ENCODE measurements around the gene DMAC2L.
A peak's percentile ranks its signal among the peaks of the same experiment; 100 is the strongest.

DMAC2L gene

DNA sequence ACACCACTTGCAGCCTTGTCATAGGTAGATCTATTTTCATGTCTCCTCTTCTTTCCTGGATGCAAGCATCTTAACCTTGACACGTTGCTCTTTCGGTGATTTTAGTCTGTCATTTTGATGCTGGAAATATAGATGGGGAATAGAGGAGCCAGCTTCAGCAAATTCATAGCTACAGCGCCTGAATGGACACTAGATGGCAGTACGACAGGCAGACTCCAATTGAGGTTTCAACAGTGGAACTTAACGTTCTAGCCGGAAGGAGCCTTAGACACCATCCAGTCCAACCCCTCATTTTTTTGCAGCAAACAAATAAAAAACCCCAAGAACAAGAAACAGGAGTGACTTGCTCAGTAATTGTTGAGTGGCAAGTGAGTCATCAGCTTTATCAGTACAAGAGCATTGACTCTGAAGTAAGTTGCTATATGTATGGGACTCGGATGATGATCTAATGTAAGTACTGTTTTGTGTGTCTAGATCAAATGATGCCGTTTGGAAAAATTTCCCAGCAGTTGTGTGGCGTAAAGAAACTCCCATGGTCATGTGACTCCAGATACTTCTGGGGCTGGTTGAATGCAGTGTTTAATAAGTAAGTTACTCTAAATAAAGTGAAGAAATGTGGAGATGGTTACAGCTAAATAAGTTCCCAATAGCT is 9.0 kb downstream of the DMAC2L start:
- peak in 47 of 56 donors; percentile 5 to 82 (median 50) for DNase-seq

DNA sequence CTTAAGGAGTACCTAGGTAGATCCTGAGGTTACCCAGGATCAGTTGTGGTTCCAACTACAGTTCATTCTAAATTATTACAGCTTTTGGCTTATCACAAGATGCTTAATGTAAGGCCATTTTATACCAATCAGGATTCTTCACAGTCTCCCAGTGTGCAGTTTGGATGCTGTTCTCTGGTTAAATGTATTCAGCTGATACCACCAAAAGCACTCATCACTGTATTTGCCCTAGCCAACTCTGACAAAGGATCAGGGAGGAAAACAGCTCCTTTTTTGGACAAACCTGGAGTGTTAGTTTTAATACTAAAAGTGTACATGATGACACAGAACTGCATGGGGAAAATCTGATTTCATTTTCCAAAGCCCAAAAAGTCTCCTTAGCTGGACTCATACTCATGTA is 19.5 kb downstream of the DMAC2L start:
- no peak for DNase-seq

DNA sequence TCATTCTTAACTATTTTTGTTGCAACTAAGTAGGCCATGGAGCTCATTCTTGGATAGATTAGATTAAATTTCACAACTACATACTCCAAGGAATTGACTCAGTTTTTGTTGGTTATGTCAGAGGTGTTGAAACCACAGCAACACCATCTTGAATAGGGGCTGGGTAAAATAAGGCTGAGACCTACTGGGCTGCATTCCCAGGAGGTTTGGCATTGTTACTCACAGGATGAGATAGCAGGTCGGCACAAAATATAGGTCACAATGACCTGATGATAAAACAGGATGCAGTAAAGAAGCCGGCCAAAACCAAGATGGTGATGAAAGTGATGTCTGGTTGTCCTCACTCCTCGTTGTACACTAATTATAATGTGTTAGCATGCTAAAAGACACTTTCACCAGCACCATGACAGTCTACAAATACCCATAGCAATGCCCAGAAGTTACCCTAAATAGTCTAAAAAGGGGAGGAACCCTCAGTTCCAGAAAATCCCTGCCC is 20.9 kb downstream of the DMAC2L start:
- DNase-seq, result no peak

DNA sequence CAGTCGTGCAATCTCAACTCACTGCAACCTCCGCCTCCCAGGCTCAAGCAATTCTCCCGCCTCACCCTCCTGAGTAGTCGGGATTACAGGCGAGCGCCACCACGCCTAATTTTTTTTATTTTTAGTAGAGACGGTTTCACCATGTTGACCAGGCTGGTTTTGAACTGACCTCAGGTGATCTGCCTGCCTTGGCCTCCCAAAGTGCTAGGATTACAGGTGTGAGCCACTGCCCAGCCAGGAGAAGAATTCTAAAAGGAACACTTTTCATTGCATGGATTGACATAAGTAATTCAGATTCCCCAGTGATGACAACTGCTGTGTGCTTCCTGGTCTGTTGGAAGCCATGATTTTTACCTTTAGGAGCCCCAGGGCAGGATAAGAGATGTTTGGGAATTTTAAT is 22.1 kb downstream of the DMAC2L start:
- no peak for DNase-seq

DNA sequence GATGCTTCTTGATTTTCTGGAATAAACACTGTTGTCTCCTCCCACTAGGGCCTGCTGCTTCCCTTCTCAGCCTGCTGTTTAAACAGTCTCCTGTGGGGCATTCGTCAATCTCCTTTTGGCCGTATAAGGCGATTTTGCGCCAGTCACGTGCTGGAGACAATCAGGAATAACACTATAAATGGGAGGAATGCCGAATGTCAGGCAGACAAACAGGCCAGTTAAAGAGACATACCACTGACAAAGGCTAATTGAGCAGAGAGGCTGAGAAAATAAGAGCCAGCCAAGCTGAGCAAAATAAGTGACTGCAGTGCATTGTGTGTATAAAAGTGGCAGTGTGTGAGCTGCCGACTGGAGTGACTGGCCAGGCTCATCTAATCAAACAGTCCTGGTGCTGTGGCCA is 23.3 kb downstream of the DMAC2L start:
- DNase-seq, result peak in 51 of 56 donors; percentile 11 to 90 (median 65)

GRCh38 chr14:50335989-50336824 is 24.1 kb downstream of the DMAC2L start:
- DNase-seq, result peak in 42 of 56 donors; percentile 3 to 69 (median 39)

DNA sequence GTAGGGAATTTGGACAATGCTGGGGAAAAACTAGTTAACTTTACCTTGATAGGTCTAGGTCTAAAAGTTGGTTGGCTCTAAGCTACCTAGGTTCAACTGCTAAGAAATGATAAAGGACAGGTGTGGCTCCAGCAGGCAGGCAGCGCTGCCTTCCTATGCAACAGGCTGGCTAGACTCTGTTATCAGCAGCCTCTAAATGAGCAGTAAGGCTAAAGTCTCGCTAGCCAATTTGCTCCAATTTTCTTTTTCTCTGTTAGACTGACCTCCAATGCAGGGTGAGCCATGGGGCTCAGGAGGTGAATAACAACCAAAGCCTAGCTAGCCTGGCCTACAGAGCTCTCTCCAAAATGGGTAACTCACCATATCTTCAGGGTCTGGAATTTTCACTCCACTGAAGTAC is 26.5 kb downstream of the DMAC2L start:
- DNase-seq, result no peak

DNA sequence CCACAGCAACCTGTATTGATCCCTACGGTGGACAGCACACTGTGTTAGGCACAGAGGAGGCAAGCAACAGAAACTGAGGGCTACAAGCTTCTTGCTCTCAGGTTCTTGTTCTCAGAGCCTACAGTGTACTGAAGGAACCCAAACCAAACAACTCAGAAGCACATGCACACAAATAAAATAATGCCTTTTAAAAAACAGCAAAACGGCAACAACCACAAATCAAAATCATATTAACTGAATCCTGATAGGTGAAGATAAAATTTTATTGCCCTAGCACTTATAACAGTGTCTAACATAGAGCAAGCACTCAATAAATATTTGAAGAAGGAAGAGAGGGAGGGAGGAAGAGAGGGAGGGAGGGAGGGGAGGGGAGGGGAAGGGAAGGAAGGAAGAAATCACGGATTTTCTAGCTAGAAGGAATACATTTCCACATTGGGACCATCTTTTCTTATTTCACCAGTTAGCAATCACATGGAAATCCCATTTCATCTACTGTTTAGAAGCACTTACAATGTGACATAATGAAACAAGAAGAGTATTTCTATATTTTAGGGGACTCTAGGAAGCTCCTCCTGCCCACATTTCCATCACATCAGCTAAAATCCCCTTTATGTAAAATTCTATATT is 27.2 kb downstream of the DMAC2L start:
- DNase-seq, result no peak

DNA sequence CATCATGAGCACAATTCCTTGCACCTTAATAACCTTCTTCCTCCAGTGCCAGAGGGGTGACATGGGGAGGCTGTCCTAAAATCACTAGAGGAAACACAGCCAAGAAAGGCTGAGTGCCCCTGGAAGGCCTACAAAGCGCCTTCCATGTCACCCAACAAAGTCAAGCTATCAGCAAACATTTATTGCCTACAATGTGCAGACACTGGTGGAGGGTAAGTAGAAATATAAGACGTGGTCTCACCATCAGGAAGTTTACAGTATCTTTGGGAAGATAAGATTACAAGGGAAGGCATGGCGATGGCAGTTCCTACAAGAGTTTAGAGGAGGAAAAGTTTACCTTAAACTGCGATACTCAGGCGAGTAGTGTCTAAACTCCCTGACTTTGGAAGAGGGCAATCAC is 27.9 kb downstream of the DMAC2L start:
- DNase-seq, result no peak

DNA sequence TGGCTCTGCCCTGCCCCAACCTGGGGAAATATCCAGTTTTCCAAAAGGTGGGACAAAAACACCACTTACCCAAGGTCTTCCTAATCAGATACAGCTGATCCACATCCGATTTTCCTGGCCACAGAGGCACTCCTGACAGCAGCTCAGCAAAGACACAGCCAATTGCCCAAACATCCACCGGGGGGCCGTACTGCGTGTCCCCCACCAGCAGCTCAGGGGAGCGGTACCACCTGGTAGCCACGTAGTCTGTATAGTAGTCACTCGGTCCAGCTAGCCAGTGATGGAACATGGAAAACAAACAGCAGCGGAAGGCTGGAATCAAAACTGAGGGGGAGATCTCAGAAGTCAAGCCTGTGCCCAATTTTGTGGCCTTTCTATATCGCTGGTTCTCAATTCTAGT is 28.8 kb downstream of the DMAC2L start:
- DNase-seq, result no peak

DNA sequence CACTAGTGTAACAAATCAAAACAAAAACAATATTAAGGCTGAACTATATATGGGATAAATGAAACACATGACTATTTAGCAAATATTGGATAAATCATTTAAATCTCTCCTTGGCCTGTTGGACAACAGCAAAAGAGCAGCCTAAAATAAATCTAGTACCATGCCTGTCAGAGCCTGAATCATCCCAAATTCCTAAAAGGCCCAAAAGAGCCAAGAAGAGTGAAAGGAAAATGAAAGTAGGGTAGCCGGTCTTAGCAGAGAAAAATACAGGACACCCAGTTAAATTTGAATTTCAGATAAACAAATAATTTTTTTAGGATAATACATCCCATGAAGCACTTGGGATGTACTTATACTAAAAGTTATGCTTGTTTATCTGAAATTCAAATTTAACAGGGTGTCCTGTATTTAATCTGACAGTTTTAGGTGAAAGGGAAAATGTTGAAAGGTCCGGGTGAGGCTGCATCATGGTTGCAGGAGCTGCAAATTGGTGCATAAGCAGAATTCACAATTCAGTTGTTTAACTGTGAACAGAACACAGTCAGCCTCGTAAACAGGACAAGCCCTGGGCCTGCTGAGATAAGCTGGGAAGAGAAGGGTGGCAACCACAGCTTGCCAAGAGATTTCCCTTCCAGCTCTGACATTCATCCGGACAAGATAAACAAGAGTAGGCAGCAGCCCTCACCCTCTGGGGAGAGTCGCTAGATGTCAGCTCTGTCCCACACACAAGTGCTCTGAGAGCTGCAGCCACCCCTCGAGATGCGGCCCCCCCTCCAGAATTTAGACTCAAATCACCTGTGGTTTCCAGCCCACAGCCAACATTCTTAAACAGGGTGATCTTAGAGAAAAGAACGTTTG is 30.3 kb downstream of the DMAC2L start:
- DNase-seq, result peak in 50 of 56 donors; percentile 21 to 85 (median 62)

- no peak for DNase-seq
Measured at GRCh38 chr14:50343434-50343833, 31.3 kb downstream of the DMAC2L start.

DNA sequence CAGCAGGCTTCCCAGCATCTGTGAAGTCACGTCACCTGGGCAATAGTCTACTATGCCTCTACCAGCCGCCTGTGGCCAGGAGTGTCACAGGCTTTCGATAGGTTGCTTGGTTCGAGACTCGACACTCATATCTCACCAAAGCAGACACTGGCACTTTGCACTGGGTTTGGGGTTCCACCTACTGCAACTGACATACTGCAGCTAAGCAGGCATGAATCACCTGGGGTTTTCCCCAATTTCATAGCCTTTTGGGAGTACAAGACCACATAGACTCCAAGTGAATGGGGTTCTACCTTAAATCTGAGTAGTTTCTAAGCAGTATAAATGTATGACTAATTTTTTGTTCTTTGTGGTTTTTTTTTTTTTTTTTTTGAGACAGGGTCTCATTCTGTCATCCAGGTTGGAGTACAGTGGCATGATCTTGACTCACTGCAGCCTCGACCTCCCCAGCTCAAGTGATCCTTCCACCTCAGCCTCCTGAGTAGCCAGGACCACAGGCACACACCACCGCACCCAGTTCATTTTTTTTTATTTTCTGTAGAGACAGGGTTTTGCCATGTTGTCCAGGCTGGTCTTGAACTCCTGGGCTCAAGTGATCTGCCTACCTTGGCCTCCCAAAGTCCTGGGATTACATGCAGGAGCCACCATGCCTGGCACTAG is 32.1 kb downstream of the DMAC2L start:
- no peak for DNase-seq

DNA sequence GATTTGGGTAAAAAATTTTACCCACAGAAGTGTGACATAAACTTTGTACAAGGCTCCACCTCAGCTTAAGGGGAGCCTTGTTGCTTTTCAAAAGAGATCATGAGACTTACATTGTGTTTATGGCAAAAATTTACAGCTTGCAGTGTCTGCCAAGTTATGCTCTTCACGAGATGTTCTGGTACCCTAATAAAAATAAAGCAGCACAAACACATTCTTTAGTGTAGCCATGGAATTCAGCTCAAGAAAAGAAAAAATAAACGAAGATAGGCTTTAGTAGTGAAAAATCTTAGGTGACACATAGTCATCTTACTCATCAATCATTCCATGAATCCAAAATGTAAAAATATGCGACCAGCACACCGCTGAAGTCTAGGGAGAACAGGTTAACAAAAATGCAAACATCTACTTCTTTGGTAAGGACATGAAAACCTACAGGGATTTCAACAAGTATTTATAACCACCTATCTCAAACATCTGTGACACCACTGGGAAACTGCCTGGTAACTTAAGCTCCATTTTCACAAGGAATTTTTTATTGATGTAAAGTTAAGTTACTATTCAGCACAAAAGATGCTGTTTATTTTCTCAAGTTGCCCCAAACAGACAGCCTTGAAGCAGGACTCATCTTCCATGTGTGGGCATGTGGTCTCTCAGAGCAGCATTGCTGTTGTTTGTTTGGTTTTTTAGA is 32.9 kb downstream of the DMAC2L start:
- DNase-seq, result no peak

DNA sequence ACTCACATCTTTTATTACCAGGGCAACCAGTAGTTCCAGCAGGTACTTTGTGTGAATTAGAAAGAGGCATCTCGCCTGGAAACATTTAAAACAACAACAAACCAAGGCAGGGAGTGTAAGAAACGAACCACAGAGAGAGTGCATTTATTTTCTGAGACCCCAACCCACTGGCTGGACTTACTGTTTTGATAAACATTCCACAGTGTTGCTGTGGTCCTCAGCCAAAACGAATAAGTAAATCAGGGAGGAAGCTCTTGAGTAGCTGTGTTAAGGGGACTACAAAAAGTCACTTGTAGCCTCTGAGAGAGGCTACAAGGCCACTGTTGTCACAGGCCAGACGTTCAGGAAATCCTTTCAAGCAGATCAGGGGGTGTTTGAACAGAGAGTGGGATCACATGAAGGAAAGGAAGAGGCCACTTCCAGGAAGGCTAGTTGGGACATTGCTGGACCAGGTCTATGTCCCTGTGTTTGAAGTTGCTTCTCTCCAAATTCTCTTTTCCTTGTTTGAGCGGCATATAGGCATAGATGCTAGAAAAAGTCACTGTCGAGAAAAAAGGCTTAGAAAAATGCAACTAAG is 33.8 kb downstream of the DMAC2L start:
- DNase-seq, result peak in 3 of 56 donors; percentile 9 to 25 (median 20)

DNA sequence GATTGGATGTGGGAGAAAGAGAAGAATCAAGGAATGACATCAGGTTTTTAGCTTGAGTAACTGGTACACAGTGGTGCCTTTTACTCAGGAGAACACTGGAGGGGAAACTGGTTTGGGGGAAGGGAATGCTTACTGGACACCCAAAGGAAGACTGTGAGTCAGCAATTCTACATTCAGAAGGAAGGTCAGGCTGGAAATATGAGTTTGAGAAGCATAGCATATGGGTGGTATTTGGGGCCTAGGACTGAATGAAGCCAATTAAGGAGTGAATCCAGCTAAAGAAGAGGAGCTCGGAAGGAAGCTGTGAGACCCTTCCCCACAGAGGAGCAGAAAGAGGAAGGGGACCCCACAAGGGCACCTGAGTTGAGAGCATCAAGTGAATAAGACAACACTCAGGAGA is 35.4 kb downstream of the DMAC2L start:
- DNase-seq, result no peak

- DNase-seq, result no peak
Measured at GRCh38 chr14:50348933-50349332, 36.8 kb downstream of the DMAC2L start.

GRCh38 chr14:50350975-50351374 is 38.9 kb downstream of the DMAC2L start:
- DNase-seq, result no peak

DNA sequence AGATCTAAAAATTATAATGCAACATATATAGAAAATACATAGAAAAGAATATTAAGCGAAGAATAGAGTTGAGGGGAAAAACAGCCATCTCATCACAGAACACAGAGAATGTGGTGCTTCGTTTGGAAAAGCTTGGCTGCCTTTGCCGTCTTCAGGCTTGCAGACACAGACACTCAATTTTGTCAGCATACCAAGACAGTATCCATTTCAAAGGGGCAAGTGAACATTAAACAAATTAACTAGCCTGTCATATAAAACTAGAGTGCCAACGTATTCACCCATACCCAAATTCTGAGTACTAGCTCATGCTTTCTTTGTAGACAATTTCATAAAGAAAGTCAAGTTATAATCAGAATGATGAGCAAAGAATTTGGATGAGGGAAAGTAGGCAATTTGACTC is 40.5 kb downstream of the DMAC2L start:
- no peak for DNase-seq

GRCh38 chr14:50353126-50353525 is 41.0 kb downstream of the DMAC2L start:
- DNase-seq, result no peak

All from nucleus accumbens (tissue), 56 donors.